Thoracic aorta (tissue), 2 donors: ENCODE measurements around the gene MAP2. TPM values are rescaled to one million over a fixed set of nuclear protein-coding genes. Genes with fewer than 3 reads are reported as not detected.
A peak's percentile ranks its signal among the peaks of the same experiment; 100 is the strongest.

Experiments
- ATAC-seq: fragments of 150-250 bp; one replicate; pipeline ENCODE4 v1.8.0; 2017; ENCODE audit warnings: low read depth; ENCODE audit not compliant: insufficient number of reproducible peaks, low FRiP score
- DNase-seq: peaks from one replicate; pipeline ENCODE4 v3.0.0-alpha.2; 2020; ENCODE audit warnings: low spot score
- H3K27ac ChIP-seq, 2 donors: fragments of 200-600 bp; sonication (generic); 1 replicate in 1 of 2; 2 replicates in 1 of 2; pipeline ENCODE4 v1.5.1; 2016; ENCODE audit warnings: mild to moderate bottlenecking in 2 of 2, moderate library complexity in 2 of 2
- H3K27me3 ChIP-seq: fragments of 200-600 bp; sonication (generic); replicated peaks from 2 replicates; pipeline ENCODE4 v1.6.0; 2016; ENCODE audit warnings: mild to moderate bottlenecking; ENCODE audit not compliant: insufficient read depth
- H3K36me3 ChIP-seq: fragments of 200-600 bp; sonication (generic); one replicate; pipeline ENCODE4 v1.5.1; 2016
- H3K4me1 ChIP-seq, 2 donors: fragments of 200-600 bp; sonication (generic); 1 replicate in 1 of 2; 2 replicates in 1 of 2; pipeline versions ENCODE4 v1.5.1 to v1.6.0; 2016; ENCODE audit warnings: low read depth in 2 of 2, mild to moderate bottlenecking in 1 of 2; ENCODE audit not compliant: control insufficient read depth in 1 of 2
- H3K4me3 ChIP-seq: fragments of 200-600 bp; sonication (generic); 2 replicates; pipeline ENCODE4 v1.5.1; 2016; ENCODE audit warnings: mild to moderate bottlenecking
- H3K9me3 ChIP-seq: fragments of 200-600 bp; sonication (generic); 2 replicates; pipeline ENCODE4 v1.5.1; 2016
- CTCF ChIP-seq: fragments of 200-600 bp; sonication (generic); IDR thresholded peaks from one replicate; pipeline ENCODE4 v1.5.1; 2019; ENCODE audit warnings: antibody characterized with exemption
- total RNA-seq, 2 donors: library from RNA; depleted of rRNA; stranded (reverse); fragments of >200 nt; gene quantifications; one replicate each; pipeline versions ENCODE4 v1.1.0 to v1.2.3, GENCODE V29; 2016

MAP2 gene
- total RNA-seq, 2 donors from 2014 or later = 51.6 to 68.8 TPM

DNA sequence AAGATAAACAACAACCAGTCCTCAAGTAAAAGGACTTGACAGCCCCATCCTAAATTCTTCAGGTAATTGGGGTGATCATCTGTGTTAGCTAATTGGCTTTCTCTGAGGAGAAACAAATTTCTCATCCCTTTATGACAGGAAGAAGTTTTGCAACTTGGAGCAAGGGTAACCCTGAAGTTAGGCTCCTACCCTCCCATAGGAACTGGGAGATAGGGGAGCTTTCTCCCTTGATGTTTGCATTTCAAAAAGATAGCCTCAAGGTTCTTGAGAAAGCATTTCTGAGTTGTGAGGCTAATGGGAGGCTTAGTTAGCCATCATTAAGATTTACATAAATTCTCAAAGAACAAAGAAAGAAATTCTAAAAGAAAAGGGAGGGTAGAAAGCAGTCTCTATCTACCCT is 95.4 kb downstream of the MAP2 start:
- Histone ChIP-seq H3K4me3 (no peak overlapping the region), H3K27ac (peak overlapping the region in 1 of 2 donors; percentile 20), H3K27me3 (no peaks in the 10 kb centered on the region), H3K9me3 (no peaks in the 10 kb centered on the region), H3K4me1 (peaks cover 20 to 24% of the 10 kb centered on the region in 2 donors), H3K36me3 (no peaks in the 10 kb centered on the region)
- no peak for TF ChIP-seq CTCF
- DNase-seq (no peak), ATAC-seq (no peak)

GRCh38 chr2:209519906-209520305 is 96.1 kb downstream of the MAP2 start:
- Histone ChIP-seq H3K4me1 (peaks cover 22 to 24% of the 10 kb centered on the region in 2 donors), H3K9me3 (no peaks in the 10 kb centered on the region), H3K27me3 (no peaks in the 10 kb centered on the region), H3K27ac (no peak overlapping the region), H3K4me3 (no peak overlapping the region), H3K36me3 (no peaks in the 10 kb centered on the region)
- no peak for DNase-seq
- no peak for TF ChIP-seq CTCF
- no peak for ATAC-seq

DNA sequence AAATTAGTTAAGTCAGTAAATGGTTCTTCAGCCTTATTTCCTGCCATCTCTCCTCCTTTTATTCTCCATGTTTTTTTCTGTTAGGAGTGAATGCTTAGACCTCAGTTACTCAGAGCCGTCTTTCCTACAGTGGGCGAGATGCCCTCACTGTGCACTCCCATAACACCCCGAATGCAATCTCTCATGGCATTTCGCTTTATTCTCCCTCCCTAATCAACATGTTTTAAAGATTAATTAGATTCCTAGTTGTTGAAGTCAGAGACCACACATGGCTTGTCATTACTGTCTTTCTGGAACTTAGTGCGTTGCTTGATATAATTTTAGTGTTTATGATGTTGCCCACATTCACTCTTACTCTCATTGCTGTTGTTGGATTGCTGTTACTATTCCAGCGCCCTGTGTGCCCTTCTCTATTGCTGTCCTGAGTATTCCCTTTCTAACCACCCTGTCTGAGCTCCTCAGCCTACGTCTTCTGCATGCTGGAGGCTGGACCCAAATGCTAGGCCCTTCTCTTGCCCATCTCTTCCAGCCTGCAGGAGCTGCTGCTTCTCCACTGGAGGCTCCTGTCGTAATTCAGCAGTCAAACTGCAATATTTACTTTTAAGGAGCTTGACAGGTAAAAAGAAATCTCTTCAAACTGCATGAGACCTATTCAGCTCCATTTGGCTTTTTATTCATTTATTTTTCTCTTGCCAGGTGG is 99.3 kb downstream of the MAP2 start:
- H3K27me3 ChIP-seq = no peaks in the 10 kb centered on the region
- no peak for DNase-seq
- H3K9me3 ChIP-seq = no peaks in the 10 kb centered on the region
- peak overlapping the region; percentile 39 to 83 for H3K27ac ChIP-seq
- no peak for TF ChIP-seq CTCF
- H3K4me3 ChIP-seq = no peak overlapping the region
- H3K36me3 ChIP-seq = no peaks in the 10 kb centered on the region
- peaks cover 37 to 41% of the 10 kb centered on the region in 2 donors for H3K4me1 ChIP-seq
- no peak for ATAC-seq

DNA sequence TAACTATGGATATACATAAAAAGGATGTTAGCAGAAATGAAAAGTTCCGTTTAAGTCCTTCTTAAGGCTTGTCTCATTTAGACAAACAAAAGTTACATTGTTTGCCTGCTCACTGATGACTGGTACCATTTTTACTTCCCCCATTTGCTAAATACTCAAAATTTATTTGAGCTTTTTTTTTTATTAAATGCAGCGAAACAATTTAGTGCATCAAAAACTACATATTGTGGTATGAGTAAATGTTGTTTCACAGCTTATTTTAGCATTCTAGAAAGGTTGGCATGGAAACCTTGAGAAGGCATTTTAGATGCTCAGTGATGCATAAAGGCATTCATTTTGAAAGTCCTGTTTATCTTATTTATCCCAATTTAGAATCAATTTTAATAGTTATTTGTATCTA is 100.0 kb downstream of the MAP2 start:
- TF ChIP-seq CTCF = no peak
- H3K4me1 ChIP-seq = peaks cover 31 to 34% of the 10 kb centered on the region in 2 donors
- H3K27ac ChIP-seq = peak overlapping the region in 1 of 2 donors; percentile 83
- H3K9me3 ChIP-seq = no peaks in the 10 kb centered on the region
- ATAC-seq = no peak
- H3K4me3 ChIP-seq = no peak overlapping the region
- no peaks in the 10 kb centered on the region for H3K36me3 ChIP-seq
- H3K27me3 ChIP-seq = no peaks in the 10 kb centered on the region
- DNase-seq = no peak

DNA sequence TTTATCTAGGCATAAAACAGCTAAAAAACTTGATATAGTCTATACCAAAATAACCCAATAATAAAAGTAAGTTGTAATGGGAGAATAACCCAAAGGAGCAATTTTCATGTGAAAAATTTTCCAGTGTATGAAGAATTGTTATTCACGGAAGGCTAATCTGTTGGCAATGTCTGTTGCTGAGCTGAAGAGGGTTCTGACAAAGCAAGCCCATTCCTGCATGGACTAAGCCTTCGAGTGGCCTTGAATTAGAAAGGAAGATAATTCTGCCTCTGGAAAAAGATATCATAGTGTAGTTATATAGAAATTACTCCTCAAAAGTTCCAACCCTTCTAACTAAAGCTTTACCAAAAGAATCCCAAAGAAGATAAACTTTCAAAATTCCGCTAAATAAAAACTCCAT is 101.5 kb downstream of the MAP2 start:
- Histone ChIP-seq H3K9me3 (no peaks in the 10 kb centered on the region), H3K27me3 (no peaks in the 10 kb centered on the region), H3K4me1 (peaks cover 27% of the 10 kb centered on the region in 2 donors), H3K27ac (peak overlapping the region; percentile 54 to 83), H3K36me3 (no peaks in the 10 kb centered on the region), H3K4me3 (peak overlapping the region; percentile 66)
- TF ChIP-seq CTCF = no peak
- DNase-seq (no peak), ATAC-seq (no peak)
